ENCODE data around the gene F12.
A peak's percentile ranks its signal among the peaks of the same experiment; 100 is the strongest.
"Not testable (repeated sequence)": the region's sequence is repeated elsewhere in the genome, so short reads cannot be mapped to it uniquely, and the experiment has no call there.

F12 gene

GRCh38 chr5:177432839-177433657, 23.7 kb upstream of the F12 start:
- DNase-seq (ENCODE audit: low read depth, low spot score): no peak

GRCh38 chr5:177432143-177432838, 22.9 kb upstream of the F12 start:
- DNase-seq (ENCODE audit: low read depth, low spot score): no peak

DNA sequence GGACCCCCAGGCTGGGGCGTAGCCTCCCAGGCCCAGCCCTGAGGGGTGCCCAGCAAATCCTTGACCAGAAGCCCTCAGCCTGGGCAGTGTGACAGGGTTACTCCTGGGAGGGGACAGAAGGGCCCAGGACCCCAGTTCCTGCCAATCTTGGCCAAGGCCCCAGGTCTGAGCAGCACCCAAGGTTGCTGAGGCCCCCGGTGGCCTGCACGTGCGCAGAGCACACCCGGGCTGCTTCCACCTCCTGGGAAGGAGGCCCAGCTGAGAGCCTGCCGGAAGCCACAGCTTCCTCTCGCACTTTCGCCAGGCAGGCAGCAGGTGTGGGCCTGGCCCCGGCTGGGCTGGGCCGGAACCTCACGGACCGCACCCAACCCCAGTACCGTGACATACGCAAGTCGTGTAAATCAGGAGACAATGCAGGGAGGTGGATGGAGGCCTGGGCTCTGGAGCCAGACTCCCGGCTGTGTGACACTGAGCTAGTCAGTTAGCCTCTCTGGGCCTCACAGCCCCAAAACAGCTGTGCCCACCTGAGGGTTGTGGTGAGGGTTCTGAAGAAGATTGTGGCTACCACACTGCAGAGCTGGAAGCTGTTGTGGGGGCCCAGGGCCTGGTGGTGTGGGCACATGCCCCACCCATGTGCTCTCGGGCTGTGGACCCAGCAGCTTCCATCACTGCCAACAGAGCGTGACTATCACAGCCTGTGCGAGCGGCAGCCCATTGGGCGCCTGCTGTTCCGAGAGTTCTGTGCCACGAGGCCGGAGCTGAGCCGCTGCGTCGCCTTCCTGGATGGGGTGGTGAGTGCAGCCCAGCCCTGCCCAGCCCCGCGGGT, 22.2 kb upstream of the F12 start:
- DNase-seq (ENCODE audit: low read depth, low spot score): no peak

DNA sequence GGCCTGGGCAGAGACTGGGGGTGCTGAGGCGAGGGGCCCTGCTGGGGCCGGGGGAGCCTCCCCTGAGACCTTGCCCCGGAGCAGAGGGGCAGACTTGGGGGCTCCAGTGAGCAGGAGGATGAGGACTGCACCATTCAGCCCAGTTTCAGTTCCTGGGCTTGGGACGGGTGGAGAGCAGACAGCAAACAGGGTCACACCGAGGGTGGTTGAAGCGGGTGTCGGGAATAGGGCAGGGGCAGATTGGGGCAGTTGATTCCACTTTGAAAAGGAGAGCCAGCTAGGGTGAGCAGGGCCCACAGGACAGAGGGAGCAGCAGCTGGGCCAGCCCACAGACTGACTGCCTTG, 21.6 kb upstream of the F12 start:
- no peak for DNase-seq (ENCODE audit: low read depth, low spot score)

DNA sequence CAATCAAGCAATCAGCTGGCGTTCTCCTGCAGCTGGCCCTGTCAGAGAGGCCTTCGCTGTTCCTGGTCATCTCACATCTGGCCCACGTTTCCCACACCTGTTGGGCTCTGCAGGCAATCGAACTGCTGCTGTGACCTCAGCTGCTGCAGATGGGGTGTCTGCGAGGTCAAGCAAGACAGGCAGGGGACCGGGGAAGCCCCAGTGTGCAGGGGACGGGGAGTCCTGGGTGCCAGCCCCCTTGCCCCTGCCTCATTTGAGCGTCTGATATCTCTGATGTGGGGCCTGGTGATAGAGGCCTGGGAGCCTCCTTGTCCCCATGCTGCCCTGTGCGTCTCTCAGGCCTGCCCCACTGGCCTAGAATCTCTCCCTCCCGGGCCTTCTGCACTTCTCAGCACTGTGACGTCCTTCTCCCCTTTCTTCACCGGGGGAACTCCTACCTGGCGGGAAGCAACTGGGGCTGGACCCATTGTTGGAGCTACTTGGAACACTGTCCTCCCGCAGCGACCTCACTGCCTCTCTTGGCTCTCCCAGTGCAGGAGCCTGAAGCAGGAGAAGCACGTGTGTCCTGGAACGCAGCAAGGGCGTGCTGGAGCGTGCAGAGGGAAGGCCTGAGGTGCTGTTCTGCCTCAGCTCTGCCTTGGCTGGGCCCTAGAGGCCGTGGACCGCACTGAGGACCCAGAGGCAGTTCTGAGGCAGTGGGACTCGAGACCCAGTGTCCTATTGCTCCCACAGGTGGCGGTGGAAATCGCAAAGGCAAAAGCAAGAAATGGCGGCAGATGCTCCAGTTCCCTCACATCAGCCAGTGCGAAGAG, 21.0 kb upstream of the F12 start:
- no peak for DNase-seq (ENCODE audit: low read depth, low spot score)

DNA sequence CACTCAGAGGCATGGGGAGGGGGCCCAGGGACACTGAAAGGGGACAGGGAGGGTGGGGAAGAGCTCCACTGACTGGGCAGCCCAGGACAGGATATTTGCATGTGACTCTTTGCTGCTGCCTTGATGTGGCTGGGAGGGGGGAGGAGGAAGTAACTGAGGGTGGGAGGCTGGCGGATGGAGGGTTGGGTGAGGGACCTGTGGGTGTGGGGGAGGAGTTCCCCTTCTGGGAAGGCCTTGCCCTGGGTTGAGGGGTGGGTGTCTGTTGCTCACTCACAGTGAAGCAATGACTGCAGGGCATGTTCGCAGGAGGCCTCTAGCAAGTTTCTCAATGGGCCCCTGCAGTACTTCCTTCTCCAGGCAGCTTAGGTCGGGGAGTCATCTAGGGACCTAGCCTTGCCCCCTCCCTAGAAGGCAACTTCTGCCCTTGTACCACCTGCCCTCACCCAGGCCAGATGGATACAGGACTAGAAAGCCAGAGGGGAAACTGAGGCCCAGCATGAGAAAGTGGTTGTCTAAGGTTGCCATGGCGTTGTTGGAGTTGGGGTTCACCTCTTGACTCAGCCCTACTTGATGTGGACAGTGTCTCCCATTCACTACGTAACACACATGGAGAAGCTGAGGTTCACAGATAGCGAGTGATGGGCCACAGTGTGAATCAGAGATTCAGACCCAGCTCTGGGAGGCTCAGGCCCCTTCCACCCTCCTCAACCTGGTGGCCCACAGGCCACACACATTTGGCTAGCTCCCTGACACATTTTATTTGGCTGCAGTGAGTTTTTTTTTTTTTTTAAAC, 20.1 kb upstream of the F12 start:
- no peak for DNase-seq (ENCODE audit: low read depth, low spot score)

GRCh38 chr5:177428574-177429217, 19.3 kb upstream of the F12 start:
- no peak for DNase-seq (ENCODE audit: low read depth, low spot score)

GRCh38 chr5:177427919-177428573, 18.7 kb upstream of the F12 start:
- no peak for DNase-seq (ENCODE audit: low read depth, low spot score)

DNA sequence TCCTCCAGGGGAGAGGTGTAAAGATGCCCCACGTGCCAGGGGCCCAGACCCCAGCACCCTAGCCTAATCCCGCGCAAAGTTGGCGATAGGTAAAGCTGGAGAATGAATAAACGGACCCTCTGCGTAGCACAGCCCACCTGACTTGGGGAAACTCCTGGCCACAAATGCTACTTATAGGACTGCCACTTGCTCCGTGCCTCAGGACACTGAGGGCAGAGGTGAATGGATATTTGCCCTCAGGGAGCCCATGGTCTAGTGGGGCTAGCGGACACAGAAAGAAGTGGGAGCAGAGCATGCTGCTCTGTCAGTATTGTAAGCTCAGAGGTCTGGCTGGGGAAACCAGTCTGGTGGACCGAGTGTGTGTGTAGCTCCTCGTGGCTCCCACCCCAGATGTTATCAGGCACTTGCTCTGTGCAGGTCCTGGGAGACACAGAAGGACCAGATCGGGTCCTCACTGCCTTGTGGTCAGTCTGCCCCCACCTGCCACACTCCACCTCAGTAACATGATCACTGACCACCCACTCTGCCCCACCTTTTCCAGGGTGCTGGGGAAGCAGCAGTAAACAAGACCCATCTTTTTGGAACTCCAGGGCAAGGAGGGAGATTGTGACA, 18.0 kb upstream of the F12 start:
- no peak for DNase-seq (ENCODE audit: low read depth, low spot score)

- DNase-seq (ENCODE audit: low read depth, low spot score): no peak
Observed at GRCh38 chr5:177426566-177427210, 17.3 kb upstream of the F12 start, which contains the start of gene GRK6. Gene GRK6 (plus strand): TSS chr5:177426676. CDS start chr5:177426846, 170 bp downstream.

DNA sequence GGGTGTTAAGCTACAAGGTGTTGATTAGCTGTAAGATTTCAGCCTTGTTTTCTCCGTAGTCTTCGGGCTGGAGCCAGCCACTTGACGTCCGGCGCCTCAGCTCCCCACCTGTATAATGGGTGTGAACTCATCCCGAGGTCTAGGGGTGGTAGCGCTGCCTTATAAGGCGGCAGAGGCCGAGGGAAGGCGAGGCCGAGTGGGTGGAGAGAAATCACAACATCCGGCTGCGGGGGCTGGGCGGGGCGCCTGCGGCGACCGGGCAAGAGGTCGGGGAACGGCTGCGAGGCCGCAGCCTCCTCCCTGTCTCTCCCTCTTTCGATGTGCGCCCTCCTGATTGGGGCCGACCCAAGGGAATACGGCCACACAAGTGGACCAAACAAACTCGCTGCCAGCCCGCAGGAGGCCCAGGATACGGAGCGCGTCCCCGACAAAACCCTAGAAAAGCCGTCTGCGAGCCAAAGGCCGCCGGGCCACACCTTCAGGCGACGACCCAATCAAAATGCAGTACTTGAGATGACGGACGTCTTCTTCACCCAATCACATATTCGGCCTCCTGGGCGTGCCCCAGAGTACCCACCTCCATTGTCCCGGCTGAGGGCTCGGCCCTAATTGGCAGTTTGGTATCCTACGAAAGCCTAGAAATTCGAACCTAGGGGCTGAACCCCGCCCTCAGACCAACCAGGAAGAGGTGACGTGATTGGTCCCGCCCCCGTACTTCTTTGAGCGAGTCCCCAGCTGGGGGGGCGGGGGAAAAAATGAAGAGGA, 16.6 kb upstream of the F12 start:
- DNase-seq (ENCODE audit: low read depth, low spot score): peak; percentile 99

DNA sequence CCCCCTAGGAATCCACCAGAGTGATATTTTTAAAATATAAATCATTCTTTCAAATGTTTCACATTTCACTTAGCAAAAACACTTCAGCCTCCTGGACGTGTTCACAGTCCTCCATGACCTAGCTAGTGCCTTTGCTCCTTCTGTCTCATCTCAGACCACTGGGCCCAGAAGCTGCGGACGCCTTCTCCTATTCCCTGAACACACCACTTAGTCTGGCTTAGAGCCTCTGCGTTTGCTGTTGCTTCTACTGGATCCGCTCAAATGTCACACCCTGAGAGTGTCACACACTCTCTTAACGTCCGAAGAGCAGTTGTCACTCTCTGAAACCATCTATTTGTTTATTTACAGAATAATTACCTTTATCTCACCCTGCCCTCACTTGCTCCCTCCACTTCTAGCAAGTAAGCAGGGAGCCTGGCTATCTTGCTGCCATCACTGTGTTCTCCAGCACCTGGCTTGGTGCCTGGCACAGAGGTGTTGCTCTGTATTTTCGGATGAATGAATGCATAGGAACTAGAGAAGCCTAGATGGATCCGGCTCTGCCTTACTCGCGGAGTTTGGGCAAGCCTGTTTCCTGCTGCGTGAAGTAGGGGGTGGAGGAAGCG, 15.9 kb upstream of the F12 start:
- DNase-seq (ENCODE audit: low read depth, low spot score): no peak

DNA sequence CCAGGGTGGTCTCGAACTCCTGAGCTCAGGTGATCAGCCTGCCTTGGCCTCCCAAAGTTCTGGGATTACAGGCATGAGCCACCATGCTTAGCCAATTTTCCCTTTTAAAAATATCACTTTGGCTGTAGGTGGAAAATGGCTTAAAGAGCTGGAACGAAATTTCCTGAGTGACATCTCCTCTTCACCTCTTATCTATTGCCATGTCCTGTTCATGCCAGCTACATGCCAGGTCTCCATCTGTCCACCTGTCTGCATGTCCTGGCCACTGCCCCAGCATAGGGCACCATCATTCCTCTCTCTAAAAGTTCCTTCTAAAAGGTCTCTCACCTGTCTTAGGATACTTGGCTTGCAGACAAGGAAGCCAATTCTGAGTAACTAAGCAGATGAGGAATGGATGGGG, 14.3 kb upstream of the F12 start:
- DNase-seq (ENCODE audit: low read depth, low spot score): no peak

DNA sequence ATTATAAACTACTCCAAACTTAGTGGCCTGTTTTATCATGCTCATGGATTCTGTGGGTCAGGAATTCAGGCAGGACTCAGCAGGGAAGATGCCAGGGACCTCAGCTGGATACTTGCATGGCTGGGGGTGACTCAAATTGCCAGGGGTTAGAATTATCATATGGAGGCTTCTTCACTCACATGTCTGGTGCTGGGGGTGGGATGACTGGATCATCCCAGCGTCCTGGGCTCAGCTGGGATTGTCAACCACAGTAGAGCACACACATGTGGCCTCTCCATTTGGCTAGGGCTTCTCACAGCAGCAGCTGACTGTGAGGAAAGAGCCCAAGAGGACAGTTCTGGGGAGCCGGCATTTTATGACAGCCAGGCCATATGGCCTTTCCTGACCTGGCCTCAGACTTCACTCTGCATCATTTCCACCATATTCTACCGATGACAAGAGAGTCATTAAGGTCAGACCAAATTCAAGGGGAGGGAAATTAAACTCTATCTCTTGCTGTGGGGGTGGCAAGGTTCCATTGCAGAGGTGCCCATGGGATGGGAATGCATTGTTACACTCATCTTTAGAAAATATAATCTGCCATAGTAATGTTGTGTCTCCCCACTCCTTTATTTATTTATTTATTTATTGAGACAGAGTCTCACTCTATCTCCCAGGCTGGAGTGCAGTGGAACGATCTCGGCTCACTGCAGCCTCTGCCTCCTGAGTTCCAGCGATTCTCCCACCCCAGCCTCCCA, 11.9 kb upstream of the F12 start:
- DNase-seq (ENCODE audit: low read depth, low spot score): no peak

DNA sequence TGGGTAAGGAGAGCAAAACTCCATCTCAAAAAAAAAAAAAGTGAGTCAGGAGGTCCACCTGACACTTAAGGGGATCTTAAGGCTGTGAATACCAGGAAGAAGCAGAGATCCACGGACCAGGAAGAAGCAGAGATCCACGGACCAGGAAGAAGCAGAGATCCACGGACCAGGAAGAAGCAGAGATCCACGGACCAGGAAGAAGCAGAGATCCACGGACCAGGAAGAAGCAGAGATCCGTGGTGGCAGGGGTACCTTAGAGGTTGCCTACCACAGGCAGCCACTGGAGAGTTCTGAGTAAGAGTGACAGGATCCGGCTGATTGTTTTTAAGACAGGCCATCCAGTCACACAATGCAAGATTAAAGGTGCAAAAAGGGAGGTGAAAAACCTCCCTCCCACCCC, 11.1 kb upstream of the F12 start:
- not testable (repeated sequence) for DNase-seq (ENCODE audit: low read depth, low spot score)

- no peak for DNase-seq (ENCODE audit: low read depth, low spot score)
Observed at GRCh38 chr5:177419046-177419445, 9.7 kb upstream of the F12 start.

DNA sequence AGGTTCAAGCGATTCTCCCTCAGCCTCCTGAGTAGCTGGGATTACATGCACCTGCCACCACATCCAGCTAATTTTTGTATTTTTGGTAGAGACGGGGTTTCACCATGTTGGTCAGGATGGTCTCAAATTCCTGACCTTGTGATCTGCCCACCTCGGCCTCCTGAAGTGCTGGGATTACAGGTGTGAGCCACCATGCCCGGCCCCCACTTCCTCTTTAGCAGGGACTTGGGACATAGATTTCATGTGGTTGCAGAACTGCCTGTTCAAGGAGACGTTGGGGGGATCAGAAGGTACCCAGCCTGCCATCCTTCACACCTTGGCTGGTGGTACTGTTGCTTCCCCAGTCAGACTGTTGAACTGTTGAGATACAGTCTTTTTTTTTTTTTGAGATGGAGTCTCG, 7.7 kb upstream of the F12 start:
- not testable (repeated sequence) for DNase-seq (ENCODE audit: low read depth, low spot score)
